Dendritic cell treated with granulocyte-macrophage colony-stimulating factor and Interleukin-4, amounts not matched to agents 40 ng/mL and 50 ng/mL, for 4 days (primary cell): ENCODE results near the gene EHMT1.

Source experiments
- H3K27ac Mint-ChIP-seq: one replicate; pipeline ENCODE4 v1.8.0; 2022; ENCODE audit warnings: mild to moderate bottlenecking, mixed read lengths
- H3K27me3 Mint-ChIP-seq: one replicate; pipeline ENCODE4 v1.8.0; 2022; ENCODE audit warnings: mild to moderate bottlenecking, mixed read lengths
- H3K36me3 Mint-ChIP-seq: one replicate; pipeline ENCODE4 v1.8.0; 2022; ENCODE audit warnings: low read depth, mixed read lengths
- H3K4me1 Mint-ChIP-seq: one replicate; pipeline ENCODE4 v1.8.0; 2022; ENCODE audit warnings: low read depth, mixed read lengths
- H3K4me3 Mint-ChIP-seq: one replicate; pipeline ENCODE4 v1.8.0; 2022; ENCODE audit warnings: mild to moderate bottlenecking, moderate library complexity, mixed read lengths
- H3K9me3 Mint-ChIP-seq: one replicate; pipeline ENCODE4 v1.8.0; 2022; ENCODE audit warnings: mixed read lengths
- intact Hi-C: fragments of 100-400 bp; cut with micrococcal nuclease; formaldehyde crosslinking; loops from one replicate; pipeline ENCODE4 v1.15.0; 2022

The EHMT1 gene

DNA sequence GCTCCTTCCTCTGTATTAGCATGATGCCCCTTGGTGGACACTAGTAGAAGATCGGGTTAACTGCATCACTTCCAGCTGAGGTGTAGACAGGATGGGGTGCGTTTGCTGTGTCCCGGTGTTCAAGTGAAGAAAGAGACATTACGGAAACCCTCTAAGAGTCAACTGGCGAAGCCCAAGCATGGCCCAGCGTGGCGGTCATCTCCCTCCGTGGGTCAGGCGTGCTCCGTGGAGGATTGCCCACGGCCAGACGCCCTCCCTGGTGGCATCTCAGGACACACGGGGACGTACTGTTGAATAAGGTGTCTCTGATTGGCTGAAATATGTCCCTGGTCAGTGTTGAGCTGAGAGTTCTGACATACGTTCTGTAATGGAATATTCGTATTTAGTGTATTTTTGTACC, 139.3 kb downstream of the EHMT1 start:
- Mint-ChIP-seq H3K4me1 (peaks cover 8% of the 10 kb centered on the region), H3K27me3 (no peaks in the 10 kb centered on the region), H3K36me3 (peaks cover 97% of the 10 kb centered on the region), H3K4me3 (no peak overlapping the region), H3K27ac (no peak overlapping the region), H3K9me3 (peaks cover 15% of the 10 kb centered on the region)
- intact Hi-C loops: no loop called here

DNA sequence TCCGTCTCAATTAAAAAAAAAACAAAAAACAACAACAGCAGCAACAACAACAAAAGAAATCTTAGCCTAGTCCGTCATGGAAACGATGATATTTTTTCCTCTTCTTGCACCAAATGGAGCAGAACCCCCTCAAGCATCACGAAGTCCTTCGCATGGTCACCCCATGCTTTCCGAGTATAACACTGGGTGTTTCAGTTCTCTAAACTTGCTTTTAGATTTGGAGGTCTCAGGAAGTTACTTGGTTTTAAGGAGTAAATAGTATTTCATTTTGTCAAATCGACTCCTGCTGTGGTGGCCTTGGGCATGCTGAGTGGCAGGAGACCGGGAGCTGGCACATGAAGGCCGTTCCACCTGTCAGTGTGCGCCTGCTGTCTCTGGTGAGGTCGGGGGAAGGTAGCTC, 140.3 kb downstream of the EHMT1 start:
- peaks cover 15% of the 10 kb centered on the region for H3K9me3 Mint-ChIP-seq
- no peak overlapping the region for H3K4me3 Mint-ChIP-seq
- intact Hi-C loops: no loop called here
- H3K4me1 Mint-ChIP-seq: peaks cover 8% of the 10 kb centered on the region
- no peaks in the 10 kb centered on the region for H3K27me3 Mint-ChIP-seq
- H3K36me3 Mint-ChIP-seq: peaks cover 97% of the 10 kb centered on the region
- no peak overlapping the region for H3K27ac Mint-ChIP-seq

DNA sequence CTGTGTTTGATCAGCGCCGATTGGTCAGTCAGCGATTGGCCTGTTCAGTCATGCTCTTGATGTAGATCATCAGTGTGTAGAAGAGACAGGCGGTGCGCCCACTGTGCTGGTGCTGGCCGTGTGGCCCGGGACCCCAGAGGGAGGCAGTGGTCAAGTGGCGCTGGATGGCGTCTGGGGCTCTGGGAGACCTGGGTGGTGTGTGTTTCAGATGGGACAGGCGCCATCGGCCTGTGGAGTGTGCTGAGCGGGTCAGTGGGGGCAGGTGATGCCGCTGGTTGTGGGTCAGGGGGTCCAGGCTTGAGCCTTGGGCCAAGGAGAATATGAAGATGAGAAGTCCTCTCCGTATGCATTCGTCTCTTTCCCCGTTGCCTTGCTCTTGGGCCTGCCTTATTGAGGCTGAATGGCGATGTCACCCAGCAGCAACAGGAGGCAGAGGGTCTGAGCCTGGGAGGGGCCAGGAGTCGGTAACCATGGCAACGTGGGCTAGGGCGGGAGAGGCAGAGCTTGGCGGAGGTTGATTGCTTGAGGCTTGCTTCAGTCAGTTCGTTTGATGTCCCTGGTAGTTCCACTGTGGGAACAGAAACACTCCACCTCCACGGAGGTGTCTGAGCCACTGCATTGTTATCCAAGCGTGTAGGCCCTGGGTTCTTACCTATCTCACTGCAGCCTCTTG, 141.0 kb downstream of the EHMT1 start:
- H3K4me3 Mint-ChIP-seq: no peak overlapping the region
- peaks cover 9% of the 10 kb centered on the region for H3K9me3 Mint-ChIP-seq
- H3K27ac Mint-ChIP-seq: no peak overlapping the region
- no peaks in the 10 kb centered on the region for H3K27me3 Mint-ChIP-seq
- H3K36me3 Mint-ChIP-seq: peaks cover 97% of the 10 kb centered on the region
- intact Hi-C loops: no loop called here
- H3K4me1 Mint-ChIP-seq: peaks cover 8% of the 10 kb centered on the region

DNA sequence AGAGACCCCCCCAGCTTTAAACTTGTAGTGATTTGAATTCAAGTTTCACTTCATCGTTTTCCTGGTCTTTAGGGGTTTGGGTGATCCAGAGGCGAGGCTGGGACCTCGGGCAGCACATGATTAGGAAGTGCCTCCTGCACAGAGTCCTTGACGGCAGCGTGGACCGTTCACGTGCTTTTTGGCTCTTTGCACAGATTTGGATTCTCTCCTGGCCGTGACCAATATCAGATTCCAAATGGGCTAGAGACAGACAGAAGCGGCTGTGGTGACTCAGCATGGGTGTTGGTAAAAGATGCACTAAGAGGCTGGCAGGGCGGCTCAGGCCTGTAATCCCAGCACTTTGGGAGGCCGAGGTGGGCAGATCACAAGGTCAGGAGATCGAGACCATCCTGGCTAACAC, 141.6 kb downstream of the EHMT1 start:
- intact Hi-C loops: no loop called here
- Mint-ChIP-seq H3K9me3 (peaks cover 3% of the 10 kb centered on the region), H3K27me3 (no peaks in the 10 kb centered on the region), H3K4me1 (peaks cover 8% of the 10 kb centered on the region), H3K36me3 (peaks cover 97% of the 10 kb centered on the region), H3K27ac (no peak overlapping the region), H3K4me3 (no peak overlapping the region)

DNA sequence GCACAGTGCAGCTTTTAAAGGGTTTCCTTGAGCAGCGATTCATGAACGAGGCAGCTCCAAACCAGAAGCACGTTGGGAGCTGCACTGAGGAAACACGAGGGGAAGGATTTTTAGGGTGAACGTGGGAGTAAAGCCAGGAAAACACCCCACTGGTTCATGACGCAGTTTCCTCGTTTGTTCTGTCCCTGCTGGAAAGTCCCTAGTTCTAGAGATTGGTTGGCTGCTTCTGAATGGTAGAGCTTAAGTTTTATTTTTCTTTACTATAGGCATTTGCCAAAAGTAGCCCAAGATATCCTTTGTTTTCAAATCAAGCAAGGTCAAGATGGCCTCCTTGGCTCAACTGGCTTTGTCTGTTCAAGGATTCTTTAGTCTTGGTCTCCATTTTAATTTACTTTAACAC, 142.2 kb downstream of the EHMT1 start:
- intact Hi-C loops: no loop called here

DNA sequence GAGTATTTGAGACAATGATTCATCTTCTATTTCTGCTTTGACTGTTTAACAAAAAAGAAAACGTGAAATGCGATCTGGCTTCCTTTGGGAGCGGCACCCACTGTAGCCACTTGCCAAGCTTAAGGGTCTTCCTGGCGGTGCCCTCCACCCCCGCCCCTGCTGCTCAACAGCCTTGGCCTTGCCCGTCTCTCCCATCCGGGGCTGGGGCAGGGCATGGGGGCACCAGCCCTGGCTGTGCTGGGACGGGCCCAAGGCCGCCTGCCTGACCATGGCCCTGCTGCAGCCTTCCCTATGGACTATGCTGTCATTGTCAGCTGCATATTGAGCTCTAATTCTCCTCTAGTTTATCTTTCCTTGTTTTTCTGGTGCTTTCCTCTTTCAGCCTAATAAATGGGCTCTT, 143.0 kb downstream of the EHMT1 start:
- Mint-ChIP-seq H3K27me3 (no peaks in the 10 kb centered on the region), H3K9me3 (no peaks in the 10 kb centered on the region), H3K4me3 (no peak overlapping the region), H3K36me3 (peaks cover 97% of the 10 kb centered on the region), H3K27ac (no peak overlapping the region), H3K4me1 (peaks cover 14% of the 10 kb centered on the region)
- intact Hi-C loops: no loop called here

More for the DNA sequence above, 142.2 kb downstream of the EHMT1 start:
- Mint-ChIP-seq H3K4me3 (no peak overlapping the region), H3K4me1 (peaks cover 14% of the 10 kb centered on the region), H3K27me3 (no peaks in the 10 kb centered on the region), H3K27ac (no peak overlapping the region), H3K9me3 (no peaks in the 10 kb centered on the region), H3K36me3 (peaks cover 97% of the 10 kb centered on the region)

DNA sequence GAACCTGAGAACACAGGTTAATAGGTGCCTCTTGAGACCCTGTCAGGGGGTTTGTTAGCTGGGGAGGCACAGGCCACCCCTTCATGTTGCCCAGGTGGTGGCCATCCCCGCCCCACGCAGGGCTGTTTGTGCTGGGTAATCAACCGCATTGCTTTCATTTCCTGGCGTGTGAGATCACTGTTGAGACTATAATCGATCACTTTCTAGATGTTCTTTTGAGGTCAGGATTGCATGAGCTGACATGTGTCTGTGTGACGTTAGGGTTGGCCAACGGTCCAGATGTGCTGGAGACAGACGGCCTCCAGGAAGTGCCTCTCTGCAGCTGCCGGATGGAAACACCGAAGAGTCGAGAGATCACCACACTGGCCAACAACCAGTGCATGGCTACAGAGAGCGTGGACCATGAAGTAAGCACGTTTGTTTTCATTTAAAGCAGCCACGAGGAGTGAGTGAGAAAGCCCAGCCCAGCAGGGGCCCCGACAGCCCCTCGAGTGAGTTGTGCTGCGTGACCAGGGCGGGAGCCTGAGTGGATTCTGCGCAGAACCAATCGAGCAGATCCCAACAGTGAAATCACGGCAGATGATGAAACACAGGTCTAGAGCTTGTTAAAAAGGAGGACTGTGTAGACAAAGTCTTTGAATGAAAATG, 143.7 kb downstream of the EHMT1 start:
- no peak overlapping the region for H3K27ac Mint-ChIP-seq
- intact Hi-C loops: no loop called here
- H3K9me3 Mint-ChIP-seq: no peaks in the 10 kb centered on the region
- H3K27me3 Mint-ChIP-seq: no peaks in the 10 kb centered on the region
- no peak overlapping the region for H3K4me3 Mint-ChIP-seq
- H3K4me1 Mint-ChIP-seq: peaks cover 14% of the 10 kb centered on the region
- peaks cover 97% of the 10 kb centered on the region for H3K36me3 Mint-ChIP-seq

DNA sequence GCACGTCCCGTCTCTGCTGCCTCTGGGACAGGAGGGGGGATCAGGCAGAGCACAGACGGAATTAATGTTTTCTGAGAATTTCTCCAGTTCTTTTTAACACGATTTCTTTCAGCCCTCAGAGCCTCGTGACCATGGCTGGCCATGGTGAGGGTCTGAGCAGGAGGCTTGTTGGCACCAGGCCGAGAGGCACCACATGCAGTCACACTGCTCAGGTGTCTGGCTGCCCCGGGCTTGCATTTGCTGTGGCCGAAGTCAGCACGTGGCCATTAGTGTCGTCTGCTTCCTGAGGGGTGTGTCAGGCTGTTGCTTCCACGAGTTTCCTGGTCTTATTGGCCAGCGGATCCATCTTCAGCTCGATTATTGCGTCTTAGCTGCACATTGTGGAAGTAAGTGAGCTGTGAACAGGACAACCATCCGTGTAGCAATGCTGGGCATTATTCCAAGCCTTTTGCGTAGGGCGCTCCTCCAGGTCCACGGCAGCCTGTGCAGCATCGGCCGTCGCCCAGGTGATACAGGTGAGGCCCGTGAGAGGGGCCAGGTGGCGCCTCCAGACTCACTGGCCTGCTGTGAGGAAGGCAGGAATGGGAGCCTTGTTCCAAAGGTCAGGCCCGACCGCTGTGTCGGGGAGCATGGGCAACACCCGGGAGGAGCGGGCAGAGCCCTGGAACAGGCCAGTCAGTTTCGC, 144.6 kb downstream of the EHMT1 start:
- H3K9me3 Mint-ChIP-seq: no peaks in the 10 kb centered on the region
- H3K36me3 Mint-ChIP-seq: peaks cover 97% of the 10 kb centered on the region
- no peak overlapping the region for H3K4me3 Mint-ChIP-seq
- no peak overlapping the region for H3K27ac Mint-ChIP-seq
- intact Hi-C loops: no loop called here
- peaks cover 14% of the 10 kb centered on the region for H3K4me1 Mint-ChIP-seq
- H3K27me3 Mint-ChIP-seq: no peaks in the 10 kb centered on the region

DNA sequence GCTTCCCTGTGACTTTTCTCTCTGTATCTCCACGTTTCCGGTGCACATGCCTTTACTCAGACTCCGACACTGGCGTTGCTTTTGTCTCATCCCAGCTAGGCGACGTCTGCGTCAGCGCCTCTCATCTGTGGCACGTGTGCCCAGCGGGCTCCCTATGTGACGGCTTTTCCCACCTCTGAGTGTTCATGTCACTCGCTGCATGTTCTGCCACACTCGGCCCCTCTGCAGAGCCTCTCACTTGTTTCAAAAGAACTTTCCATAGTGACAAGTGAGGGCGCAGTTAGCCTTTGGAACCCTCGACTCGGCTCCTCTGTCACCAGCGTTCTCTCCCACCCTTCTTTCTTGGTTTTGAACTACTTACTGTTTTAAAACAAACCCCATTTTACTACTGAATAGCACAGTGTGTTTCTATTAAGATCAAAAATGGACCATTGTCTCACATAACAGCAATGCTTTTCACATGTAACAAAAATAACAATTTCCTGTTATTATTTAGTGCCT, 145.4 kb downstream of the EHMT1 start:
- H3K4me3 Mint-ChIP-seq: no peak overlapping the region
- no peak overlapping the region for H3K27ac Mint-ChIP-seq
- H3K36me3 Mint-ChIP-seq: peaks cover 94% of the 10 kb centered on the region
- H3K4me1 Mint-ChIP-seq: peaks cover 14% of the 10 kb centered on the region
- H3K9me3 Mint-ChIP-seq: no peaks in the 10 kb centered on the region
- H3K27me3 Mint-ChIP-seq: no peaks in the 10 kb centered on the region
- intact Hi-C loops: no loop called here

DNA sequence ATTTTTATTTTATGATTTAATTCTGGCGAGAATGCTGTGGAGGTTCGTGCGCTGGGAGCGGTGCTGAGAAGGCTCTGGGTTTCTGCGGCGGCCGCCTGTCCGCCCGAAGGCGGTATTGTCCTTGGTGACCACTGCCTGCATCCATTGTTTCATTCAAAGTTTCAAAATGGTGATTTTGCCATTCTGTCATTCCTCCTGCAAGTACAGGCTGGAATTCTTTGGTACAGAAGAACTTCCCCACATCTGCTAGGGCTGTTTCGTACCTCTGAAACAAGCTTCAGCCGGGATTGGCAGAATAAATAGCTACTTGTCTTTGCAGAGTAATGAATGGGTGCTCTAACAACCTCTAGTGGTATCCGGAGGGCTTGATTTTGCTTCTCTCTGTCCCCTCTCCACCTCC, 146.2 kb downstream of the EHMT1 start:
- intact Hi-C loops: no loop called here
- peaks cover 14% of the 10 kb centered on the region for H3K4me1 Mint-ChIP-seq
- no peak overlapping the region for H3K4me3 Mint-ChIP-seq
- H3K27ac Mint-ChIP-seq: no peak overlapping the region
- H3K9me3 Mint-ChIP-seq: peaks cover 4% of the 10 kb centered on the region
- H3K27me3 Mint-ChIP-seq: no peaks in the 10 kb centered on the region
- peaks cover 94% of the 10 kb centered on the region for H3K36me3 Mint-ChIP-seq

DNA sequence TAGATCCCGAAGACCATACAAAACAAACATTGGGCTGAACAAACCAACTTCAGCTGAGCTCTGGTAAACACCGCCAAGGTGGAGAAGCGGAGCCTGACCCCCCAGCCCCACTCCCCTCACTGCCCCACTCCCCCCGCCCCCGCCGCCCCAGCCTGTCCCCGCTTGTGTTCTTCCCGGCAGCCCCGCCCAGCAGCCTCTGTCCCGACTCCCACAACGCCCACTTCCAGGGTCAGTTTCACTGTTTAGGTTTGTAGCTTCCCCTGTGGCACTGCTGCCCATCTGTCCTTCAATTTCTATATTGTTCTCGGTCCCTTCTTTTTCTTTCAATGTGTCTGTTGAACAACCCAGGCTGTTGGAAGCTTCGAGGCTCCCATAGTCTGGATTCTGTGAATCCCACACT, 146.7 kb downstream of the EHMT1 start:
- Mint-ChIP-seq H3K27ac (no peak overlapping the region), H3K36me3 (peaks cover 94% of the 10 kb centered on the region)

DNA sequence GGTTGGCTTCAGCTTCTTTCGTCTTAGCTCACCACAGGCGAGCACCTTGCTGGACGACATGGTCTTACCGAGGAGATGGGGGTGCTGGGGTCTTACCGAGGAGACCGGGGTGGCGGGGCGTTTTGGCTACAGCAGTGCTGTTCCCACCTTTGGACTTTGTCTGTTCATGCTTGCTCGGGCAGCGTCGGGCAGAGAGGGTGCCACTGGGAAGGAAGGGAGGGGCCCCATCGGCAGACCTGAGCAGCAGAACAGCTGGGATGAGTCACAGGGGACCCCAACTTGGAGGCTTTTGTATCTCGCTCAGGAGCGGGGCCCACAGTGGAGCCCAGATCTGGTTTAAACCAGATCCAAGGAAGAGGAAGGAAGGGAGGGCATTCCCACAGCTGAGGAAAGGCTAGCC, 152.8 kb downstream of the EHMT1 start:
- Mint-ChIP-seq H3K36me3 (peaks cover 55% of the 10 kb centered on the region), H3K9me3 (peaks cover 6% of the 10 kb centered on the region), H3K27ac (no peak overlapping the region), H3K4me1 (no peaks in the 10 kb centered on the region), H3K27me3 (no peaks in the 10 kb centered on the region), H3K4me3 (no peak overlapping the region)
- intact Hi-C loops: no loop called here

More for the DNA sequence above, 146.7 kb downstream of the EHMT1 start:
- H3K4me3 Mint-ChIP-seq: no peak overlapping the region
- intact Hi-C loops: no loop called here
- H3K4me1 Mint-ChIP-seq: peaks cover 11% of the 10 kb centered on the region
- no peaks in the 10 kb centered on the region for H3K27me3 Mint-ChIP-seq
- peaks cover 6% of the 10 kb centered on the region for H3K9me3 Mint-ChIP-seq

DNA sequence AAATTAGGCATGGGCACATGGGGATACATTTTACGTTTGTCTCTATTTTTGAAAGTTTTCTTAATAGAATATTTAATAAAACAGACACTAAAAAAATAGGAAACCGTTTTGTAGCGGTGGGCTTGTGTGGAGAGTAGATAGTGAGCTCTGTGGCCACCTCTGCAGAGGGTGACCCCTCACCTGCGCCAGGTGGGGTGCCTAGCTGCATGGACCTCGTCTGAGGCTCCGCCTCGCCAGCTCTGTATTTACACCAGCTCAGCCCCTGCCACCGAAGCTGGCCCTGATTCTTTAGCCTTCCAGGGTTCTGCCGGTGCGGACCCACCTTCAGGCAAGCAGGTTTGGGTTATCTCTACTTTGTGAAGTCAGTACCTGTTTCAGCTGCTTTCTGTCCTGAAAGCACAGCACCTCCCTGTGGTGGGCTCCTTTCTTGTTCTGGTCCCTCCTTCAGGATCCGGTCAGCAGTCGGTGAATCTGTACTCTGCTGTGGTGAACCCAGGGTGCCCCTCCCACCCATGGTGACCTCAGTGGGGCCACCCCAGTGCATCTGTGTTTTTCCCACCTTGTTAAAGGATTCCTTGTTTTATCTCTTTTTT, 153.6 kb downstream of the EHMT1 start:
- Mint-ChIP-seq H3K4me1 (no peaks in the 10 kb centered on the region), H3K27me3 (no peaks in the 10 kb centered on the region), H3K4me3 (no peak overlapping the region), H3K36me3 (peaks cover 47% of the 10 kb centered on the region), H3K27ac (no peak overlapping the region), H3K9me3 (peaks cover 6% of the 10 kb centered on the region)
- intact Hi-C loops: no loop called here

DNA sequence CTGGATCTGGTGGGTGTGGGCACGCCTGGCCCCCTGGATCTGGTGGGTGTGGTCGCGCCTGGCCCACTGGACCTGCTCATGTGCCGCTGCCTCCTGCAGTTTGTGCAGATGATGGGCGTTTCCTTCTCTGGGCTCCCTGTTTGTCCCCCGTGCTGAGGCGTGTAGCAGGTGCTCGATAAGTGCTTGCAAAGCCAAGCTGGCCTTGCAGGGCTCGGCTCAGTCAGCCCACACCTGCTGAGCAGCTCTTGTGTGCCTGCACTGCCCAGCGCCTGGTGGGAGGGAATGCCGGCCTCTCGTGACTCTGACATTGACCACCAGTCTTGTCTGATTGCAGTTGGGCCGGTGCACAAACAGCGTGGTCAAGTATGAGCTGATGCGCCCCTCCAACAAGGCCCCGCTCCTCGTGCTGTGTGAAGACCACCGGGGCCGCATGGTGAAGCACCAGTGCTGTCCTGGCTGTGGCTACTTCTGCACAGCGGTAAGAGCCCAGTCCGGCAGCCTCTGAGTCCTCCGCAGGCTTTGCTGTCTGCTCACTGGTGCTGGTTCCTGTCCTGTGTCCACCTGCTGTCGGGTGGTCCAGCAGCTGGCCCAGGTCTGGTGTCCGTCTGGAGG, 156.1 kb downstream of the EHMT1 start:
- Mint-ChIP-seq H3K27me3 (no peaks in the 10 kb centered on the region), H3K36me3 (peaks cover 24% of the 10 kb centered on the region), H3K4me3 (no peak overlapping the region), H3K27ac (no peak overlapping the region), H3K9me3 (peaks cover 3% of the 10 kb centered on the region), H3K4me1 (no peaks in the 10 kb centered on the region)
- intact Hi-C loops: no loop called here
